AG10803 (cell line): Measurements from ENCODE around the gene TCEAL4.

Experiments used
- DNase-seq: peaks from one replicate; pipeline ENCODE4 v3.0.0; 2010; ENCODE audit warnings: low read depth
- H3K4me3 ChIP-seq: 2 replicates; pipeline ENCODE4 v1.5.1; 2011; ENCODE audit warnings: mild to moderate bottlenecking, low read length, control low read depth
- TF ChIP-seq, protein P1 (sequence below): conservative IDR thresholded peaks from 2 replicates; pipeline ENCODE4 v1.5.1; 2011; ENCODE audit warnings: mild to moderate bottlenecking, low read length, control low read depth, inconsistent platforms

TCEAL4 gene

DNA sequence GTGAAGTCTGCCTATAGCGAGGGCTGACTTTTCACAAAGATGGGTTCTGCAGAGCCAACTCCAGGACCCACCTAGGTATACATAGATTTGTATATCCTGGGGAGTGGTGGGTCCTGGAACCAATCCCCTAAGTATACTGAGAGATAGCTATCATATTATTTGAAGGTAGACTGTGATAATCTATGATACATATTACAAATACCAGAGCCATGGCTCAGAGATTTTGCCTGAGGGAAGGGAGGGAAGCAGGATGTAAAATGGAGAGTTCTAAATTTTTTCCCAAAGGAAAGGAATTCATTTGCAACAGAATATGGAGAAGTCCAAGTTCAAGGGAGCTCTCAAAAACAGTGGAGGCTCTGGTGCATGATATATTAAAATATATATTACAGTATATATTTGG, 29.7 kb downstream of the TCEAL4 start:
- DNase-seq, result no peak
- TF ChIP-seq, protein P1, sequence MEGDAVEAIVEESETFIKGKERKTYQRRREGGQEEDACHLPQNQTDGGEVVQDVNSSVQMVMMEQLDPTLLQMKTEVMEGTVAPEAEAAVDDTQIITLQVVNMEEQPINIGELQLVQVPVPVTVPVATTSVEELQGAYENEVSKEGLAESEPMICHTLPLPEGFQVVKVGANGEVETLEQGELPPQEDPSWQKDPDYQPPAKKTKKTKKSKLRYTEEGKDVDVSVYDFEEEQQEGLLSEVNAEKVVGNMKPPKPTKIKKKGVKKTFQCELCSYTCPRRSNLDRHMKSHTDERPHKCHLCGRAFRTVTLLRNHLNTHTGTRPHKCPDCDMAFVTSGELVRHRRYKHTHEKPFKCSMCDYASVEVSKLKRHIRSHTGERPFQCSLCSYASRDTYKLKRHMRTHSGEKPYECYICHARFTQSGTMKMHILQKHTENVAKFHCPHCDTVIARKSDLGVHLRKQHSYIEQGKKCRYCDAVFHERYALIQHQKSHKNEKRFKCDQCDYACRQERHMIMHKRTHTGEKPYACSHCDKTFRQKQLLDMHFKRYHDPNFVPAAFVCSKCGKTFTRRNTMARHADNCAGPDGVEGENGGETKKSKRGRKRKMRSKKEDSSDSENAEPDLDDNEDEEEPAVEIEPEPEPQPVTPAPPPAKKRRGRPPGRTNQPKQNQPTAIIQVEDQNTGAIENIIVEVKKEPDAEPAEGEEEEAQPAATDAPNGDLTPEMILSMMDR, result no peak
- no peak overlapping the region for H3K4me3 ChIP-seq

DNA sequence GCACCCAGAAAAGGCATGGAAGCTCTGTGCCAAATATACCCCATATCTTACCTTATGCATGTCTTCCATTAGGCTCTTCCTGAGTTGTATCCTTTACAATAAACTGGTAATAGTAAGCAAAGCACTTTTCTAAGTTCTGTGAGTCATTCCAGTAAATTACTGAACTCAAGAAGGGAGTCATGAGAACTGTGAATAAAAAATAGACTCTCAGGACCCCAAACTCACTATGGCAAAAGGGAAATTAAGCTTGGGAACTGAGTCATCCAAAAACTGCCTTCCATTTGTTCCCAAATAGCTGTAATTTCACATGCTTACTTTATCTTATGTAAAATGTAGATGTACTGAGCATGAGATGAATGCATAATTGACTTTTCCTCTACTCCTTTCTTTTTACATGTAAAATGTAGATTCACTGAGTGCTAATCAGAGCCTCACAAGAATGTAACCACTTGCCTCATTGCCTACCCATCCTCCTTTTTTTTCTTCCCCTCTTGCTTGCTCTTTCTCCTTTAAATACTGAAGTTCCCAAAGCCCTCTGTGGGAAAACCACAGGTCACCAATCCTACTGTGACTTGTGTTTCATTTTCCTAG, 30.6 kb downstream of the TCEAL4 start:
- TF ChIP-seq, protein P1, result no peak
- no peak for DNase-seq
- H3K4me3 ChIP-seq, result no peak overlapping the region

DNA sequence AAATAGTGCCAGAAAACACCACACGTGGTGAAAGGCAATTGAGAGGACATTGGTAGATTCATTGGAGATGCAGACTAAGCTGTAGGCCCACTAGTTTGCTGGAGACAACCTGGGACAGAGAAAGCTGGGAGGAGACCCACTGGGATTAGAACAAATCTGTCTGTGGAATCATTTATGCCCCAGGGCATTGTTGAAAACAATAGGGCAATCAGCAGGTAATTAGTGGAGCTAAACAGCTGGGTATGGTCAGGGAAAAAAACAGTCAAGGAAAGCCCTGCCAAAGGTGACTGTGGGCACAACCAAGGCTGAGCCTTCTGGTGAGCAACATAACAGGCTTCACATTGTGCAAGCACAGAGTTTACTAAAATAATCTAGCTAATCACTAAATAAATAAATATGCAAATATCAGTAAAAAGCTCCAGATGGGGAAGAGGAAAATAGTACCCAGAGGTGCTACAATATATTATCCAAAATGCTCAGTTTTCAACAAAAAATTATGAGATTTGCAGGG, 31.4 kb downstream of the TCEAL4 start:
- no peak for DNase-seq
- TF ChIP-seq, protein P1, result no peak
- no peak overlapping the region for H3K4me3 ChIP-seq

DNA sequence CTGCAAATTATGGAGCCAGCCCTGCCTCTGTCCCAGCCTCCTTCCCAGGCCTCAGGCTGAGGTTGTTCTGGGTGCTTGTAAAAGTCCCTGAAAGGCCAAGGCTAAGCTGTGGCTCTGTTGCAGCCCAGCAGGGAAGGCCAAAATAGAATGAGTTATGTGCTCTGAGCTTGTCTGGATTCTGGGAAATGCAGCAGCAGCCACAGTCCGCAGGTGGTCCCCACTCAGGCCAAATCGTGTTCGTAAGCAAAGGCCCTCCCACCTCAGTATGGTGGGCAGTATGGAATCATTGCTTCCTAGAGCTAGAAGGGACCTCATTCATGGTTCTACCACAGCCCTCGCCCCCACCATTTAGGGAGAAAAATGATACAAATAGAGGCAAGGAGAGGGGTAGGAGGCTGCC, 38.8 kb downstream of the TCEAL4 start:
- no peak for DNase-seq
- no peak overlapping the region for H3K4me3 ChIP-seq
- TF ChIP-seq, protein P1, result no peak

DNA sequence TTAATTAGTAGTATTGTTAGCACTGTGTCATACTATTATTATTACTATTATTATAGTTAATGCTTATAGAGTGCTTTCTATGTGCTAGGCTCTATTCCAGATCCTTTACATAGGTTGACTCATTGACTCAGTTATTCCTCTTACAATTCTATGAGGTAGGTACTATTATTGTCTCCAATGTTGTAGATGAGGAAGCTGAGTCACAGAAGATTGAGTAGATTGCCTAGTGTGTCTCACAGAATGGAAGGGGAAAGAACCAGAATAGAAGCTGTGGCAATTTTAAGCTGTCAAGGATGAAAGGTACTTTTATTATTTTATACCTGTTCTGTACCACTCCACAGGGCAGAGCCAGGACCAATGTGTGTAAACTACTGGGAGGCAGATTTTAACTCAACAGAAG, 41.5 kb downstream of the TCEAL4 start:
- no peak for DNase-seq
- TF ChIP-seq, protein P1, result no peak
- H3K4me3 ChIP-seq, result no peak overlapping the region

DNA sequence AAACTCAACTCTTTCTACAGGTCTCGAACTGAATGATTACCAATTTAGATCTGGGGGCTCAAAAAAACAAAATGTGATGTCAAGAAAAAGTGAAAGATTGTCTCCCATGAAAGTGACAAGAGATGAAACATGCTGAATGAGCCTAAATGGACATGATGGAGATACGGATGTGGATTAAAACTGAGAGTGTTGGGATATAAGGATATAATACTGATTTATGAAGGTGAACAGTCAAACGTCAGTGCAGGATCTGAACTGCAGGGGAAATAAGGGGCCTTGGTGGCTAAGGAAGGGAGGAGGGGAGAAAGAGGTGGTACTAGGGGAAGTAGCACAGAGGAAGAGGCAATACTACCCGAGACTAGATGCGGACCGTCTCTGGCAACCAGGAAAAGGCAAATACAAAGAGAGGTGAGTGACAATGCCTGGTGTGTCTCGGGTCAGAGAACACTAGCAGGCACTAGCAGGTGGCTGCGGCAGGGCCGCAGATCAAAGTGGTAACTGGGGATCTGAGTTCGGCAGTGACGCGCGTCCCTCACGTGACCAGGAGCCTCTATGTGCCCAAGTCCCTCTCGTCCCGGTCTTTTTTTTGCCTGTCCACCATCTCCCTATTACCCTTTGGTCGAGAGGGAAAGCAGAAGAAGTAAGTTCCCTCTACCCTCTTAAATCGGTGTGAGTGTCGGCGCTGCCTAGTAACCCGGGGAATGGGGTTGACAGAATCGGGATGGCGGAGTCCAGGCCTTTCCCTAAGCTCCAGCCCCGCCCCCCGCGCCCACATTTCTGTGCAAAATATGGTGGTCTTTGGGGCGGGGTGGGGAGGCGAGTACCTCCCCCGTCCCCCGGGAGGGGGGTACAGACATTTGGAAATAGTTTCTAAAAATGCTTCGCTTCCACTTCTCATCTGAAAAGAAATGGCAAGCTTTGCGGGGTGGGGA, 43.3 kb downstream of the TCEAL4 start, which contains the start of gene TCEAL1:
Gene TCEAL1, plus strand, starts transcription at position 590 of the 932 bp plus-strand sequence. CDS start 942 bp downstream, outside the sequence.
- H3K4me3 ChIP-seq, result peak within 1 kb of the TSS; percentile 71
- no peak for DNase-seq

More for the DNA sequence above, 43.3 kb downstream of the TCEAL4 start, which contains the start of gene TCEAL1:
- TF ChIP-seq, protein P1, result no peak
